HG03139 (cell line): ENCODE results near the gene PLD4.

ENCODE experiments used
- ATAC-seq: cut with Tn5 transposase; IDR thresholded peaks from one replicate; pipeline ENCODE4 v1.9.1; 2021; ENCODE audit not compliant: unreplicated experiment

Gene PLD4

DNA sequence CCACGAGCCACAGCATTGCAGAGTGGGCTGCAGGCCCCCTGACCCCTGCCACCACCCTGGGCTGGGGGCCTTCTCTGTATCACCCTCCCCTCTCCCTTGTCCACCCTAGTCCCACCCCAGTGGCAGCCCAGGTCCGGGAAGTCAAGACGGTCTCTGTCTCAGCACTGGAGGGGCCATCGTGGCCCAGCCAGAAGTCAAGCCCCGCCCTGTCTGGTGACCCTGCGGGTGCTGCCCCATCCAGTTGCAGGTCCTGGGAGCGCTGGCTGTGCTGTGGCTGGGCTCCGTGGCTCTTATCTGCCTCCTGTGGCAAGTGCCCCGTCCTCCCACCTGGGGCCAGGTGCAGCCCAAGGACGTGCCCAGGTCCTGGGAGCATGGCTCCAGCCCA lies 2.7 kb downstream of the PLD4 start:
- ATAC-seq: no peak

DNA sequence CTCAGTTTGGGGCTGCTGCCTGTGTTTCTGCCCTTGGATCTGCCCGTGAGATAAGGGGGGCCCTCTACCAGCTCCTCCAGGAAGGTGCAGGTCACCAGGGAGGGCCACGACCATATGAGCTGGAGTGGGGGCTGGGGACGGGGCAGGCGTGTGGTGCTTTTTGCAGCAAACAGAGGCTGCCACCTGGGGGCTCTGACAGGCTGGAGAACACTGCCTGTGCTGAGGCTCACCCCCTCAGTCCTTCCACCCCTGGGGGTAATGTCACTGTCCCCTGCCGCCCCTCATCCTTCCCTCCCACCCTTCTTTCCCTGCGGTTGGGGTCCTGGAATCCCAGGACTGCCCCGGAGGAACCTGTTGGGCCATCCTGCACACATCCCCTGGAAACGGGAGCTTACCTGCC lies 3.2 kb downstream of the PLD4 start:
- no peak for ATAC-seq

DNA sequence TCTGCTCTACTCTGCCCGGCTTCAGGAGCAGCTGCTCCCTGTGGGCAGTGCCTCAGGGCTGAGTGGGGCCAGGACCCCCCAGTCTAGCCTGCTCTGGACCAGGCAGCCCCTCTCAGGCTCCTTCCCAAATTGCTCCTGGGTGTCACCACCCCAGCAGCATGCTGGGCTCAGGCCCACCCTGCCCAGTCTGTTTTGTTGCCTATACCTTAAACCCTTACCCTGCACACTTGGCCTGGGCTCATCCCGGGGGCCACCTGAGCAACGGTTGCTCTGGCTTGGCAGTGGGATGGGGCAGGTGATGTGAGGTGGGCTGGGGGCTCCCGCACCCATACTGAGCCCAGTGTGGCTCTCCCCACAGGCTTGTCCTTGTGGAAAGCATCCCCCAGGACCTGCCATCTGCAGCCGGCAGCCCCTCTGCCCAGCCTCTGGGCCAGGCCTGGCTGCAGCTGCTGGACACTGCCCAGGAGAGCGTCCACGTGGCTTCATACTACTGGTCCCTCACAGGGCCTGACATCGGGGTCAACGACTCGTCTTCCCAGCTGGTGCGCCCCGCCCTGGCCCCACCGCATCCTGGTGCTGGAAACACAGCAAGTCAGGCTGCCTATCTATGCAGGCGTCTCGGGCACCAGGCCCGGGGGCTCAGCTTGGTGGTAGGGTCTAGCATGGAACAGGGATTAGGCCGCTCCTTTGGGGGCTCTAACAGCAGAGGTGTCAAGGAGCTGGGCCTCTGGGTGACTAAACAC lies 3.9 kb downstream of the PLD4 start:
- no peak for ATAC-seq

DNA sequence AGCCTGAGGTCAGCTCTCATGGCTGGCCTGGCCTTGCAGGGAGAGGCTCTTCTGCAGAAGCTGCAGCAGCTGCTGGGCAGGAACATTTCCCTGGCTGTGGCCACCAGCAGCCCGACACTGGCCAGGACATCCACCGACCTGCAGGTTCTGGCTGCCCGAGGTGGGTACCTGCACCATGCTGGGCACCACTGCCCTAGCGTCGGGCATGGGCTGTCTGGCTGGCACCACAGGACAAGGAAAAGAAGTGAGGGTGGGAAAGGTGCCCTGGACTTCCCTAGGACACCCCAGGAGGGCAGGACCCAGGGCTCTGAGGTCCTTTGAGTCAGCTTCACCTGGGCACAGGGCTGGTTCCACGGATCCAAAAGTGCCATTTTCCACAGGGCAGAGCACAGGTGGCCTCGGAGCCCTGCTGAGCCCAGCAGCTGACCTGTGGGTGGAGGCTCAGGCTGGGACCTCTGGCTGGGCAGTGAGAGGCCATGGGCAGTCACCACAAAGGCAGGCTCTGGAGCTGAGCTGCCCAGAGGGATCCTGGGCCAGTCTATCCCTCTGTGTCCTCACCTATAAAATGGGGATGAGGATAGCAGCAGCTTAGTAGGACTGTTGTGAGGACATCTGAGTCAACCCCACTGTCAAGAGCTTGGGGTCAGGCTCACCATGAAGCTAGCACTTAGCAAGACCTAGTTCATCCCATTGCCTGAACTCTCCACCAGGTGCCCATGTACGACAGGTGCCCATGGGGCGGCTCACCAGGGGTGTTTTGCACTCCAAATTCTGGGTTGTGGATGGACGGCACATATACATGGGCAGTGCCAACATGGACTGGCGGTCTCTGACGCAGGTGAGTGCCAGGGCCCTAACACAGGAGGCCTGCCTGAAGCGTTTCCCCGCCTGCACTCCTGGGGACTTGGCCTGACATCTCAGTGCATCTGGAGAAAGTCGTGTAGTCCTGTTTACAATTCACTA lies 4.9 kb downstream of the PLD4 start:
- no peak for ATAC-seq

DNA sequence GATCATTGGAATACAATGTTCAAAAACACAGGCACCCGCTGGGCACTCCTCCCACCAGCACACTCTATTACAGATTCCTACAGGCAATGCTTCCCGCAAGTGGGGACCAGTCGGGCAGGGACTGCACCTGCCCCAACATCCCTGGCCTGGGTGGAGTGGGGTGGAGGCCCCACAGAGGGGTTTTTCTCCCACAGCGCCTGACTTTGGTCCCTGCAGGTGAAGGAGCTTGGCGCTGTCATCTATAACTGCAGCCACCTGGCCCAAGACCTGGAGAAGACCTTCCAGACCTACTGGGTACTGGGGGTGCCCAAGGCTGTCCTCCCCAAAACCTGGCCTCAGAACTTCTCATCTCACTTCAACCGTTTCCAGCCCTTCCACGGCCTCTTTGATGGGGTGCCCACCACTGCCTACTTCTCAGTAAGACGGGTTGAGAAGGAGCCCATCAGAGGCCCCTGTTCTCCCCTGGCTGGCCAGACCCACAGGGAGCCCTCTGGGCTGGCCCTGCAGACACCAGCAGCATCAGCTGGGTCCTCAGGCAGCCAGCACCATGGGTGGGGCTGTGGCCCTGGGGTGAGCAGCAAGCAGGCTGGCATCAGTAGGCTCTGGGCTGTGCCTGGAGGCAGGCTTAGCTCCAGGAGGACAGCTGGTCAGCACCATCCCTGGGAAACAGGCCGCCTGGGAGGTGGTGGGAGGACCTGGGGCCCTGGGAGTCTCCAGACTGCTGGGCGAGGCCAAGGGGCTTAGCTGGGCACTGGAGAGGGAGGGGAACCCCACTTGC lies 6.0 kb downstream of the PLD4 start:
- ATAC-seq: no peak

DNA sequence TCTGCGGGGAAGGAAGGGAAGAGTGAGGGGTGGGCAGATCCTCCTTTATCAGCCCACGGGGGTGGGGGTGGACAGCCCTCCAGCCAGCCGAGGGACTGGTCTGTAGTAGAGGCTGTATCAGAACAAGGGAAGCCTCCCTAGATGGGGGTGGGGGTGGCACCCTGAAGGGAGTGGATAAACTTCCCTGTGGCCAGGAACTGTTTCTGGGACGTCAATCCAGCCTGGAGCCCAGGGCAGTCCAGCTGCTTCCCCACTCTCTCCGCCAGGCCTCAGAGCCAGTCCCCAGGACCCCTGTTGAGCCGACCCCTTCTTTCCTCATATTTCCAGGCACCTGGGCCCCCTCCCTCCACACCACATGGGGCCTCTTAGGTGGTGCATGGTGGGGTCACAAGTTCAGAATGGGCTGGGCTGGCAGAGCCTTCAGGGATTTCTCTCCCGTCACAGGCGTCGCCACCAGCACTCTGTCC lies 6.7 kb downstream of the PLD4 start:
- no peak for ATAC-seq

DNA sequence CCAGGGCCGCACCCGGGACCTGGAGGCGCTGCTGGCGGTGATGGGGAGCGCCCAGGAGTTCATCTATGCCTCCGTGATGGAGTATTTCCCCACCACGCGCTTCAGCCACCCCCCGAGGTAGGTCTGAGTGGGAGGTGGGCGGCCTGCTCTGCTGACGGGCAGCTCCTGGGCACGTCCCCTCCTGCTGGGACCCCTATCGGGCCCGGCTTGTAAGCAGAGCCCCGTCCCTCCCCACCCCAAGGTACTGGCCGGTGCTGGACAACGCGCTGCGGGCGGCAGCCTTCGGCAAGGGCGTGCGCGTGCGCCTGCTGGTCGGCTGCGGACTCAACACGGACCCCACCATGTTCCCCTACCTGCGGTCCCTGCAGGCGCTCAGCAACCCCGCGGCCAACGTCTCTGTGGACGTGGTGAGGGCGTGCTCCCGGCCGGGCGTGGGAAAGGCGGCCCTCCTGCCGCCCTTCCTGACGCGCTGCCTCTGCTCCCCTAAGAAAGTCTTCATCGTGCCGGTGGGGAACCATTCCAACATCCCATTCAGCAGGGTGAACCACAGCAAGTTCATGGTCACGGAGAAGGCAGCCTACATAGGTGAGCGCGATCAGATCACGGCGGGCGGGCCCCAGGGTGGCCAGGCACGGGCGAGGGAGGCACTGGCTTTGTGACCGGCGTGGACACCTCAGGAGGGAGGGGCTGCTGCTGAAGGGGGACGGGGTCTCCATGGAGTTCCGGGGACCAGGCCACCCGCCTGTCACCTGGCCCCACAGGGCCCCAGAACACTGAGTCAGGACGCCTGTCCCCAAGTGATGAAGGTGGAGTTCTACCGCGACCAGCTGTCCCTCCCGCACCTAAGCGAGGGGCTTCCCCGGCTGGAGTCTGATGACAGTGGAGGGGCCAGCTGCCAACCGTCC lies 7.3 kb downstream of the PLD4 start:
- ATAC-seq: no peak

DNA sequence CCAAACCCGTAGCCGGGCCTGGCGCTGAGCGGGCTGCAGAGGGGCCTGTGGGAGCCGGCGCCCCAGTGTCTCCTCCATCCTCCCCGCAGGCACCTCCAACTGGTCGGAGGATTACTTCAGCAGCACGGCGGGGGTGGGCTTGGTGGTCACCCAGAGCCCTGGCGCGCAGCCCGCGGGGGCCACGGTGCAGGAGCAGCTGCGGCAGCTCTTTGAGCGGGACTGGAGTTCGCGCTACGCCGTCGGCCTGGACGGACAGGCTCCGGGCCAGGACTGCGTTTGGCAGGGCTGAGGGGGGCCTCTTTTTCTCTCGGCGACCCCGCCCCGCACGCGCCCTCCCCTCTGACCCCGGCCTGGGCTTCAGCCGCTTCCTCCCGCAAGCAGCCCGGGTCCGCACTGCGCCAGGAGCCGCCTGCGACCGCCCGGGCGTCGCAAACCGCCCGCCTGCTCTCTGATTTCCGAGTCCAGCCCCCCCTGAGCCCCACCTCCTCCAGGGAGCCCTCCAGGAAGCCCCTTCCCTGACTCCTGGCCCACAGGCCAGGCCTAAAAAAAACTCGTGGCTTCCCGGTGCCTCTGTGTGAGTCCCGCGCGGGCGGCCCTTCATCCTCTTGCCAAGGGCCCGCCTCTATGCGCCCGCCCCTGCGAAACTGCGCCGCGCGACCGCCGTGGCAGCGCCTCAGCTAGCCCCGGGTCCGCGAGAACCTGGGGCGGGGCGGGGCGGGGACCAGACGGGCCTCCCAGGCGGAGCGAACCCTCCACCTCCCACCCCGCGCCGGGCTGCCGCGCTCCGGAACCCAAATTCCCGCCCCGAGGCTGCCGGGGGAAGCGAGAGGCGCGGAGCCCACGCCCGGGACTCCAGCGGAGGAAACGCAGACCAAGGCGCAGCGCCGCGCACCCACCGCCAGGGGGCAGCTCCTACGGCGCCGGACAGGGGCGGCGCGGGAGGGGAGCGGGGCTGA lies 8.3 kb downstream of the PLD4 start:
- ATAC-seq: no peak

DNA sequence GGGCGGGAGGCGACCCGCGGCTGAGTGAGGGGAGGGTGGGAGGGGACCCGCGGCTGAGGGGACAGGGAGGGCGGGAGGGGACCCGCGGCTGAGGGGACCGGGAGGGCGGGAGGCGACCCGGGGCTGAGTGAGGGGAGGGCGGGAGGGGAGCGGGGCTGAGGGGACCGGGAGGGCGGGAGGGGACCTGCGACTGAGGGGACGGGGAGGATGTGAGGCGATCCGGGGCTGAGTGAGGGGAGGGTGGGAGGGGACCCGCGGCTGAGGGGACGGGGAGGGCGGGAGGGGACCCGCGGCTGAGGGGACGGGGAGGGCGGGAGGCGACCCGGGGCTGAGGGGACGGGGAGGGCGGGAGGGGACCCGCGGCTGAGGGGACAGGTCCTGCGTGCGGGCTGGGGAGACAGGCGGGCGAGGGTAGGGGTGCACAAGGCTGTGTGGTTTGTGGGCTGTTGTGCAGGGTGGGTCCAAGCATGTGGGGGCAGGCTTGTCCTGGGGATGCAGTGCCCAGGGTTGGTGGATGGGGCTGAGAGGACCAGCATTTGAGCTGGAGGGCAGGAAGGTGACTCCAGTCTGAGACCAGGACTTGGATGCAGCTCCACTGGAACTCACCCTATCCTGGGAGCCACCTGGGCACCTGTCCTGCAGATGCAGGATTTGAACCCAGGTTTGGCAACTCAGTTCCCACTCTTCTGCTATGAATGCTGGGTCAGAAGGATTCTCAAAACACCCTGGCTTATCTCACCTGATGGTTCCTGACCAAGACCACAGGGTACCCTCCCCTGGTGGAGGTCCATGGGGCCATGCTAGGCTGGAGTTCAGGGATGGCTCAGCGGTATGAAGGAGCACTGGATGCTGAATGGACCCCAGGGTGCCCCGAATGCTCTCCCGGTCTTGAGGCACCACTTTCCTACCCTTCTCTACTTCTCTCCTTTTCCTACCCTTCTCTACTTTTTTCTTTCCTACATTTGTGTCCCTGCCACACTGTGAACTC lies 9.4 kb downstream of the PLD4 start:
- ATAC-seq: no peak

DNA sequence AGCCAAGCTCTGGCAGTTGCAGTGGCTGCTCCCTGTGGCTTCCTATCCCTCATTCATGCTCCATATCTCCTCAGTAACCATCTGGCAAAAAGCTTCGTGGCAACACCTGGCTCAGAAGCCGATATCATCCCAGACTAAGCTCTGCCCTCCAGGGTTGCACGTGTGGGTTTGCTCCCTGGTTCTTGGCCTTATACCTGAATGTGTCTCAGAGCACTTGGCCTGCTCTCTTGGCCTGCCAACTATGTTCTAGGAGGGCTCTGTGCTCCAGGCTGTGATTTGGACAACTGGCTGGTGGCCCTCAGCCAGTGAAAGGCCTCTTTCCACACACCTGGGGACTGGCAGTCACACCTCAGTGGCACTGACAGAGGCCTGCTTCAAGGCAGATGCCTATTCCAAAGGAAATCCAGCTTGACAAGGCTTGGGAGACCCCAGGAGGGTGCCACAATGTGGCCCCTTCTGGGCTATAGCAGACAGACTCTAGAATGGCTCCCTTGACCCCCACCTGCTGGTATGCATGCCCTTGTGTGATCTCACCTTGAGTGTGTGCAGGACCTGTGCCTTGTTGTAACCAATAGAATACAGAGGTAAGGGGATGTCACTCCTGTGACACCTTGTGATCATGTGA lies 10.5 kb downstream of the PLD4 start:
- ATAC-seq: no peak

DNA sequence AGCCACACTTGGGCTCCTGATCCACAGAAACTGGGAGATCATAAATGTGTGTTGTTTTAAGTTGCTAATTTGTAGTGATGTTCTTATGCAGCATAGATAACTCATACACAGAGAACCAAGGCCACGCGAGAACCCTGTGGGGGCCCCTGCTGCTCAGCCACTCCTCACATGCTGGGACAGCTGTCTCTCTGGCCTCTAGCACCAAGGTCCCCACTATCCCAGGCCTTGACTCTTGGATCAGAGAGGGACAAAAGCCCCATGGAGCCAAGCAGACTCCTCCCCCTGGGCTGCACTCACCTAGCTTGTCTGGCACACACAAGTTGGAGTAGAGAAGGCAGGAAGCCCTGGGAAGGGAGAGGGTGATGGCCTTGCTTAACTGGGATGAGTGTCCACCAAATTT lies 11.3 kb downstream of the PLD4 start:
- no peak for ATAC-seq

DNA sequence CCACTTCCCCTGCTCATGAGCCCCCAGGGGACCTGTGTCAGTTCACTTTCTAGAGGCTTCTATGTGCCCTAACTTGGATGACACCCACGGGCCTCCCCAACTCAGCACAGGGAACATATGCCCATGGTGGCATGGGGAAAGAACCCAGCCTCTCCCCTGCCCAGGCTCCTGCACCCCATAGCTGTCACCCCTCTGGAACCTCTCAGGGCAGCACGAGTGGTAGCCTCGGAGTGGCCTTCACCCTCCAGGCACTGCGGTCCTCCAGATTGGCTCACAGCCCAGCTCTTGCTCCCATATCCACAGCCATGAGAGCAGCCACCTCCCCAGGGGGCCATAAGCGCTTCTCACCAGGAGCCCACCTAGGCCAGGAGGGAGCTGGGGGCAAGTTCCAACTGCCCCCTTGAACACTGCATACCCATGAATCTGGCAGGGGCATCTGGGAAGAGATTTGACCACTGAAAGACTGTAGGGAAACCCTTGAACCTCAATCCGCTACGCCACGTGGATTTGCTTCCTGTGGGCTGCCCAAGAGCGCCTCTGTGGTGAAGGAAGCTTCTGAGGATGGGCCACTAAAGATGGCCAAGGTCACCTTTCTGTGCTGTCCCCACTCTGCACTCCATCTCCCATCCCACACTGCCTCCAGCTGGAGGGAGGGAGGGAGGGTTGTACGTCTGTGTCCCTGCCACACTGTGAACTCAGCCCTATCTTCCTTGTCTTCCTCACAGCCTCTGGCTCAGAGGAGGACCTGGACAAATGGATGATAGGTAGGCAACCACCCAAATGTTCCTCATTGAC lies 11.9 kb downstream of the PLD4 start:
- no peak for ATAC-seq

DNA sequence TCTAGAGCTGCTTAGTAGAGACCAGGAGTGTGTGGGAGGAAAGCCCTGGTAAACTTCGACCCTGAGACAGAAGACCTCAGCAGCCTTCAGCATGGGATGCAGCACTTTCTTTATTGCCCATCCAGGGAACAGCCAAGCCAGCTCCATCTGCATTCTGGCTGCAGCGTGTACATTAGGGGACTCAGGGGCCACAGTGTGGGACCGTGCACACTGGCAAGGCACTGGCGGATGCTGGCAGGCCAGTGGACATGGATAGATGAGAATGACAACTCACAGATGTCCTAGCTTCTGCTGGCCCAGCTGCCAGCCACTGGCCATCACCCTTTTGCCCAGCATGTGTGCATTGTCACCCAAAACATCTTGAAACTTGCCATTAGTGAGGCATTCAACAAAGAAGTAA lies 12.5 kb downstream of the PLD4 start:
- no peak for ATAC-seq

DNA sequence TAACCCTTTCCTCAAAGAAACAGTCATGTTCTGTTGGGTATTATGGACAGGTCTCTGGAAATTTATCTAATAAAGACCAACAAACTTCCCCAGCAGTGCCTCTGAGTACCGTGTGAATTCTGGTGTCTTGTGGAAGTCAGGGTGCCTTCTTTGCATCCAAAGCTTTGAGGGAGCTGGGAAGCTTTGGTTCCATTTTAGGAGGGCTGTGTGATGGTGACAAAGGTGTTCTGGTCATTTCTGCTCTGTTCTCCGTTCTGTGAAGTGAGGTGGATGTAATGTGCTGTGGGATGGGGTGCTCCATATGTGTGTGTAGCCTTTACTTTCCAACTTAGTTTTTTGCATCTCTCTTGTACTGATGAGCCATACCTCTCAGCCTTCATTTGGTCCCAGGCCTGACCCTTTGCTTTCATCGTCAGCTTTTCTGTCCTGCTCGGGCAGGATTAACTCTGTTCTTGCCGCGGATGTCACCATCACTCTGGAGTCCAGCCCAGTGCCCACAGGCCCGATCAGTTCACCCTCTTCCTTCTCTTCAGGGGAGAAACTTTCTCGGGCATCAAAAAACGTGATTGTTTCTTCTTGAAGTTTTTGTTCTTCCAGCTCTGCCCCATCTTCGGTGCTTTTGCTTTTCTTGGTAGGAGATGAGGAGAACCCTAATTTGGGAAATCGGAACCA lies 13.2 kb downstream of the PLD4 start:
- no peak for ATAC-seq

DNA sequence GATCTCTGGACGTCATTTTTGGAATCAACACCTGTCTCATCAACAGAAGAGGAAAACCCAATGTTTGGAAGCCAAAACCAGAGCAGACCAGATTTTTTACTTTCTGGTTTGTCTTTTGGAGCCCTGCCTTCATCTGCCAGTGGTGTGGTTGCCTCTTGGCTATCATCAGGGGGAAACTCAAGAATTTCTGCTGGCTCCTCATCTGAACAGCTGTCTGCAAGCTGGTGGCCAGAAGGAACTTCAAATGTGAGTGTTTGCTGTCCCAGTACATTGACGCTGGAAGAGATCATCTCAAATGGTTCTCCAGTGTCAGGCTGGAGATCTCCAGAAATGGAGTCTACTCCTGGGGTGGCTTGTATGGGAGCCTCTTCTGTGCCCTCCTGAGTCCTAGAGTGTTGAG lies 13.8 kb downstream of the PLD4 start:
- ATAC-seq: no peak

DNA sequence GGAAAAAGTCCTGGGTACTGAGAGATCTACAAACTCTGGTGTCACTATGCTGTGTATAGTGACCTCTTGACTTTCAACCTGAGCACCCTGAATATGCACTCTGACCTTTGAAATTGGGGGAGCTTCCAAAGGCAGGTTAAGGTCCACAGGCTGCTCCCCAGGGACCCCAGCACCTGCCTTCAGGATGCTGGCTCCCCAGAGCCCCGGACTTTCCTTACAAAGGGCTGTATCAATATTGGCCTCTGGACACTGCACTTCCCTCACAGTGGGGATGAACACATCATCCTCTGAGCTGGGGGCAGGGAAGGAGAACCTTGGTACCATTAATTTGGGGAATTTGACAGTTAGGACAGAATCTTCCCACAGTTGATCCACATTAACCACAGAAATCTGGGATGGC lies 14.3 kb downstream of the PLD4 start:
- ATAC-seq: no peak
